Adrenal gland (tissue), 12 donors: Measurements from ENCODE around the gene ZBTB8B. TPM values are rescaled to one million over a fixed set of nuclear protein-coding genes. Genes with fewer than 3 reads are reported as not detected.

Source experiments
- DNase-seq, 7 donors: peaks; one replicate each; pipeline ENCODE4 v3.0.0-alpha.2; 2019 to 2020
- H3K27ac ChIP-seq, 5 donors: fragments of 200-600 bp; sonication (generic) in 4 of 5; 1 replicate in 3 of 5; 2 replicates in 2 of 5; pipeline versions ENCODE4 v1.5.1 to v1.8.0; 2016 to 2020; ENCODE audit warnings: mild to moderate bottlenecking in 1 of 5
- H3K27me3 ChIP-seq: fragments of 200-600 bp; 2 replicates; pipeline ENCODE4 v1.8.0; 2021
- H3K36me3 ChIP-seq, 2 donors: fragments of 200-600 bp; replicated peaks in 1 of 2; 1 replicate in 1 of 2; 2 replicates in 1 of 2; pipeline versions ENCODE4 v1.5.1 to v1.8.0; 2018 to 2022
- H3K4me1 ChIP-seq, 2 donors: fragments of 200-600 bp; replicated peaks in 1 of 2; 1 replicate in 1 of 2; 2 replicates in 1 of 2; pipeline versions ENCODE4 v1.5.1 to v1.8.0; 2018 to 2021
- H3K4me3 ChIP-seq, 4 donors: fragments of 200-600 bp; sonication (generic) in 3 of 4; one replicate each; pipeline ENCODE4 v1.5.1; 2016 to 2018
- H3K9me3 ChIP-seq, 3 donors: fragments of 200-600 bp; sonication (generic) in 1 of 3; replicated peaks in 1 of 3; 1 replicate in 2 of 3; 2 replicates in 1 of 3; pipeline versions ENCODE4 v1.5.1 to v1.8.0; 2016 to 2021
- POLR2A ChIP-seq, 2 donors: fragments of 450-650 bp; IDR thresholded peaks; one replicate each; pipeline ENCODE4 v1.6.1; 2017; ENCODE audit warnings: antibody characterized with exemption in 2 of 2, mild to moderate bottlenecking in 2 of 2, moderate library complexity in 1 of 2
- WGBS, 4 donors: extraction: QIAGEN DNeasy Blood & Tissue Kit in 2 of 4; methylation state at CpG; one replicate each; pipeline versions ENCODE4 v1.1.5 to v1.1.7; 2013 to 2017; 5-methylcytosine and 5-hydroxymethylcytosine counted together
- intact Hi-C, 2 donors: fragments of 100-400 bp; cut with DNase I; formaldehyde crosslinking; loops; one replicate each; pipeline versions ENCODE4 v1.14.1 to v1.15.0; 2022 to 2023
- polyA plus RNA-seq, 3 donors: library from polyadenylated mRNA; stranded (reverse); fragments of 200-250 nt in 2 of 3; fragments of 350-450 nt in 1 of 3; fragmentation: Illumina TruSeq in 1 of 3; extraction: RNeasy Lipid Tissue Mini Kit (QIAGEN cat#74804) in 1 of 3; gene quantifications; one replicate each; pipeline ENCODE4 v1.2.3, GENCODE V29; 2013 to 2014
- total RNA-seq, 9 donors: library from RNA; depleted of rRNA in 4 of 9; stranded (reverse); fragments of >200 nt in 4 of 9; fragments of 120-200 nt in 1 of 9; fragmentation: NEBNext Ultra II Directional in 1 of 9; extraction: Animal tissue kit (Norgen Biotek cat#: 25700) in 1 of 9; gene quantifications; one replicate each; pipeline versions ENCODE4 v1.1.0 to v1.2.4, GENCODE V29; 2013 to 2023
- TF ChIP-seq, protein P1 (sequence below), 6 experiments: fragments of 450-650 bp in 4 of 6; fragments of 200-600 bp in 2 of 6; sonication (generic) in 1 of 6; IDR thresholded peaks; 1 replicate in 5 of 6; 2 replicates in 1 of 6; pipeline versions ENCODE4 v1.5.1 to v1.8.0; 2016 to 2021; ENCODE audit warnings: antibody characterized with exemption in 6 of 6, mild to moderate bottlenecking in 2 of 6, moderate library complexity in 1 of 6
- donor health status: healthy with polysubstance abuse.
- donor health status: Bipolar disorder and iron deficiency.
- donor health status: DM: yes; HTN: yes; CAD: no.
- donor health status: DM: no; HTN: no; CAD: no.
- donor health status: DM: no; HTN: no; CAD: no.
- donor health status: DM: yes; HTN: yes; CAD: no.

The ZBTB8B gene
- total and polyA plus RNA-seq, 12 donors, result under 0.01 to 0.89 (median 0.09) TPM; not detected in 2

DNA sequence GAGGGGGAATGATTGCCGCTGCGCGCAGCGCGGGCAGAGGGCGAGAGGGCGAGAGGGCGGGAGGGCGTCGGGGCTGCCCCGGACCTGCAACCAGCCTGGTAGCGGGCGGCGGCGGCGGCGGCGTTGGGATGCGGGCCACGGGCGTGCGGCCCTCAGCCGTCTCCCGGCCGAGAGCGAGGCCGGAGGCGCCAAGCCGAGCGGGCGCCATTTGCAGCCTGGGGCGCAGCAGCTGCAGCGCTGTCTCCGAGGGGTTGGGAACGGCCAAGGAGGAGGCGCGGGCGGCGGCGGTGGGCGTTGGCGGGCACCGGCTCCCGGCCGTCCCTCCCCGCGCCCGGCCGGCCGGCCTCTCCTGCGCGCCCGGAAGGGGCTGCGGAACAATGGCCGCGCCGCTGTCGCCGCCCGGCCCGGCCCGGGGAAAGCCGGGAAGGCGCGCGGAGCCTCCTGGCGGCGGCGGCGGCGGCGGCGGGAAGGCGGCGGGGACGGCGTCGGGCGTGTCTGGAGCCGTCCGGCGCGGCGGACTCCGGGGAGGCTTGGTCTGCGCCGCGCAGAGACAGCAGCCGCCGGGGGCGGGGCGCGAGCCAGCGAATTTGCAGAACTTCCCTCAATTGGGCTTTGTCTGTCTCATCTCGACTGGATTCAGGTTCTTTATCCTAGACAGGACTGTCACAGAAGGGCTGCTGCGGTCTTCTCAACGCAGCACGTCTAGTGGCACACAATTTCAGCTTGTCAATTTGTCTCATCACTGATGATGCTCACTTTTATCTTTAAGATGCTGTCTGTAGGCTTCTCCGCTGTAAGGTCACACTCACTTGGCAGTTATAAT is 35.7 kb downstream of the ZBTB8B start:
- 0 to 4% (median 2%) methylated on average over 12 to 95 of the region's 99 CpGs for WGBS, 4 donors
- TF ChIP-seq, protein P1, sequence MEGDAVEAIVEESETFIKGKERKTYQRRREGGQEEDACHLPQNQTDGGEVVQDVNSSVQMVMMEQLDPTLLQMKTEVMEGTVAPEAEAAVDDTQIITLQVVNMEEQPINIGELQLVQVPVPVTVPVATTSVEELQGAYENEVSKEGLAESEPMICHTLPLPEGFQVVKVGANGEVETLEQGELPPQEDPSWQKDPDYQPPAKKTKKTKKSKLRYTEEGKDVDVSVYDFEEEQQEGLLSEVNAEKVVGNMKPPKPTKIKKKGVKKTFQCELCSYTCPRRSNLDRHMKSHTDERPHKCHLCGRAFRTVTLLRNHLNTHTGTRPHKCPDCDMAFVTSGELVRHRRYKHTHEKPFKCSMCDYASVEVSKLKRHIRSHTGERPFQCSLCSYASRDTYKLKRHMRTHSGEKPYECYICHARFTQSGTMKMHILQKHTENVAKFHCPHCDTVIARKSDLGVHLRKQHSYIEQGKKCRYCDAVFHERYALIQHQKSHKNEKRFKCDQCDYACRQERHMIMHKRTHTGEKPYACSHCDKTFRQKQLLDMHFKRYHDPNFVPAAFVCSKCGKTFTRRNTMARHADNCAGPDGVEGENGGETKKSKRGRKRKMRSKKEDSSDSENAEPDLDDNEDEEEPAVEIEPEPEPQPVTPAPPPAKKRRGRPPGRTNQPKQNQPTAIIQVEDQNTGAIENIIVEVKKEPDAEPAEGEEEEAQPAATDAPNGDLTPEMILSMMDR (IDR thresholded peaks at IDR 0.05), result peak in 3 of 6 experiments; percentile 33 to 65 (median 40)
- TF ChIP-seq POLR2A (IDR thresholded peaks at IDR 0.05), result peak; percentile 64 to 76
- DNase-seq, result peak; percentile 54 to 86 (median 69)
- peak overlapping the region; percentile 25 to 89 (median 66) for H3K4me3 ChIP-seq
- no peaks in the 10 kb centered on the region for H3K9me3 ChIP-seq
- no peaks in the 10 kb centered on the region for H3K27me3 ChIP-seq
- H3K27ac ChIP-seq, result peak overlapping the region; percentile 60 to 98 (median 90)
- intact Hi-C loops, result no loop called here
- H3K4me1 ChIP-seq, result peaks cover 15 to 22% of the 10 kb centered on the region in 2 donors
- no peaks in the 10 kb centered on the region for H3K36me3 ChIP-seq

DNA sequence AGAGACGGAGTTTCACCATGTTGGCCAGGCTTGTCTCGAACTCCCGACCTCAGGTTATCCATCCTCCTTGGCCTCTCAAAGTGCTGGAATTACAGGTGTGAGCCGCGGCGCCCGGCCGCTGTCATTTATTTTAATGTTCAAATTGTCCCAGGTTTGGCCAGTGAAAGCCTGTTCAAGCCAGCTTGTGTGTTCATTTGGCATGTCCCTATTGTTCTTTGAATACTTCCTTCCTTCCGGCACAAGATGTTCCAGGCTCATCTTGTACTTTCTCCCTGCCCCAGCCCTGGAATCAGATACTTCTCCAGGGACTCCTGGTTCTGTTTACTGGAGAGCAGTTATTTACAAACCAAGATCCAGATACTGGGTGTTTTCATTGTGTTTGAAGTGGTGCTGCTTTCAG is 37.0 kb downstream of the ZBTB8B start:
- 74 to 88% (median 79%) methylated on average over 9 of the region's 9 CpGs for WGBS, 4 donors
- Histone ChIP-seq H3K36me3 (no peaks in the 10 kb centered on the region), H3K9me3 (no peaks in the 10 kb centered on the region), H3K27me3 (no peaks in the 10 kb centered on the region), H3K4me1 (peaks cover 10 to 11% of the 10 kb centered on the region in 2 donors), H3K27ac (peak overlapping the region in 3 of 5 donors; percentile 82 to 96 (median 88)), H3K4me3 (no peak overlapping the region)
- intact Hi-C loops, result no loop called here
- no peak for TF ChIP-seq POLR2A (IDR thresholded peaks at IDR 0.05)
- TF ChIP-seq, protein P1 (IDR thresholded peaks at IDR 0.05), result no peak
- DNase-seq, result peak in 5 of 7 donors; percentile 18 to 81 (median 37)

DNA sequence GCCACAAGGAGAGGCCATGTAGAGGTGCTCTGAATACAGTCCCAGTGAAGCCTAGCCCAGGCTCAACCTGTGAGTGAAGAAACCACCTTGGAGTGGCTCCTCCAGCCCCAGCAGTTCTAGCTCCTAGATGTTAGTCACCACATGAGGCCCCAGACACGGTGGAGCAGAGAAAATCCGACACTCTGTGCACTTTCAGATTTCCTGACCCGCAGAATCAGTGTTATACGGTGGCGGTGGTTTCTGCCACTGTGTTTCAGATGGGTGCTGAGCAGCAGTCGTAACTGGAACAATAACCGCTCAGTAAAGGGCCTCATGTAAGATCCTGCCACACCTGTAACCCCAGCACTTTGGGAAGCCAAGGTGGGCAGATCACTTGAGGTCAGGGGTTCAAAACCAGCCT is 38.3 kb downstream of the ZBTB8B start:
- Histone ChIP-seq H3K27ac (peak overlapping the region in 2 of 5 donors; percentile 48 to 59), H3K9me3 (no peaks in the 10 kb centered on the region), H3K36me3 (no peaks in the 10 kb centered on the region), H3K4me1 (peaks cover 10% of the 10 kb centered on the region in 2 donors), H3K4me3 (no peak overlapping the region), H3K27me3 (no peaks in the 10 kb centered on the region)
- WGBS, 4 donors, result 91 to 95% (median 92%) methylated on average over 7 of the region's 7 CpGs
- TF ChIP-seq, protein P1 (IDR thresholded peaks at IDR 0.05), result no peak
- TF ChIP-seq POLR2A (IDR thresholded peaks at IDR 0.05), result no peak
- no peak for DNase-seq
- intact Hi-C loops, result no loop called here

- intact Hi-C loops, result no loop called here
- H3K9me3 ChIP-seq, result no peaks in the 10 kb centered on the region
- H3K27me3 ChIP-seq, result no peaks in the 10 kb centered on the region
- DNase-seq, result peak in 1 of 7 donors; percentile 29
- H3K36me3 ChIP-seq, result no peaks in the 10 kb centered on the region
- WGBS, 4 donors, result 44 to 64% (median 57%) methylated on average over 4 of the region's 4 CpGs
- H3K27ac ChIP-seq, result no peak overlapping the region
- TF ChIP-seq POLR2A (IDR thresholded peaks at IDR 0.05), result no peak
- TF ChIP-seq, protein P1 (IDR thresholded peaks at IDR 0.05), result no peak
- no peak overlapping the region for H3K4me3 ChIP-seq
- no peaks in the 10 kb centered on the region for H3K4me1 ChIP-seq
Observed at GRCh38 chr1:32507021-32507420, 42.1 kb downstream of the ZBTB8B start.
